ENCODE results near the gene RFNG.

DNA sequence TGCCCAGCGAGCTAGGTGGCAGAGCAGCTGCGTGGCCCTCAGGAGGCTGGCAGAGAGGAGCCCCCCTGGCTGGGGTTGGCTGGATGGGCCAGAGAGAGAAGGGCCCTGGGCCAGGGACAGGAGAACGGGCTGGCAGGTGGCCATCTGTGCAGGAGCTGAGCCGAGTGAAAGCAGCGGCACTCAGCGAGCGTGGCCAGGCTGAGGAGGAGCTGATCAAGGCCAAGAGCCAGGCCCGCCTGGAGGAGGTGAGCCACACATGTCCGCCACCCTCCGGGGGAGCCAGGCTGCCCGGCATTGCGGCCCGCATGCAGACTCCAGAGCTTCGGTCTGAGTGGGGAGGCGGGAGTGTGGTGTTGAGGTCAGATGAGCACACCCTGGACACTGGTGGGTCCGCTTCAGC lies 22.2 kb downstream of the RFNG start:
- TF ChIP-seq POLR2A (IDR thresholded peaks at IDR 0.05) = no peak
- TF ChIP-seq, protein P1, sequence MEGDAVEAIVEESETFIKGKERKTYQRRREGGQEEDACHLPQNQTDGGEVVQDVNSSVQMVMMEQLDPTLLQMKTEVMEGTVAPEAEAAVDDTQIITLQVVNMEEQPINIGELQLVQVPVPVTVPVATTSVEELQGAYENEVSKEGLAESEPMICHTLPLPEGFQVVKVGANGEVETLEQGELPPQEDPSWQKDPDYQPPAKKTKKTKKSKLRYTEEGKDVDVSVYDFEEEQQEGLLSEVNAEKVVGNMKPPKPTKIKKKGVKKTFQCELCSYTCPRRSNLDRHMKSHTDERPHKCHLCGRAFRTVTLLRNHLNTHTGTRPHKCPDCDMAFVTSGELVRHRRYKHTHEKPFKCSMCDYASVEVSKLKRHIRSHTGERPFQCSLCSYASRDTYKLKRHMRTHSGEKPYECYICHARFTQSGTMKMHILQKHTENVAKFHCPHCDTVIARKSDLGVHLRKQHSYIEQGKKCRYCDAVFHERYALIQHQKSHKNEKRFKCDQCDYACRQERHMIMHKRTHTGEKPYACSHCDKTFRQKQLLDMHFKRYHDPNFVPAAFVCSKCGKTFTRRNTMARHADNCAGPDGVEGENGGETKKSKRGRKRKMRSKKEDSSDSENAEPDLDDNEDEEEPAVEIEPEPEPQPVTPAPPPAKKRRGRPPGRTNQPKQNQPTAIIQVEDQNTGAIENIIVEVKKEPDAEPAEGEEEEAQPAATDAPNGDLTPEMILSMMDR (IDR thresholded peaks at IDR 0.05) = no peak
- no peak for TF ChIP-seq EP300 (IDR thresholded peaks at IDR 0.05)
